Activated CD4-positive, alpha-beta T cell treated with anti-CD3 and anti-CD28 coated beads, Interleukin-2, Interleukin-6, amounts not matched to agents 100 ng/mL and 50 ng/mL, durations not matched to agents 16 hours and 8 hours (primary cell): ENCODE results near the gene CD27.
"Not testable (repeated sequence)": the region's sequence is repeated elsewhere in the genome, so short reads cannot be mapped to it uniquely, and the experiment has no call there.

Experiments used
- DNase-seq: peaks from one replicate; pipeline ENCODE4 v3.0.0-alpha.2; 2020

CD27 gene

GRCh38 chr12:6461401-6462233, 16.9 kb downstream of the CD27 start:
- DNase-seq: peak; percentile 94

- peak; percentile 55 for DNase-seq
Measured at GRCh38 chr12:6462234-6462995, 17.7 kb downstream of the CD27 start.

- no peak for DNase-seq
Measured at GRCh38 chr12:6463216-6463615, 18.5 kb downstream of the CD27 start.

- DNase-seq: no peak
Measured at GRCh38 chr12:6463858-6464257, 19.1 kb downstream of the CD27 start.

GRCh38 chr12:6464531-6464930, 19.8 kb downstream of the CD27 start:
- no peak for DNase-seq

- DNase-seq: peak; percentile 63
Measured at GRCh38 chr12:6465467-6466183, 20.9 kb downstream of the CD27 start.

GRCh38 chr12:6466184-6466573, 21.4 kb downstream of the CD27 start:
- DNase-seq: no peak

GRCh38 chr12:6466751-6467150, 22.0 kb downstream of the CD27 start:
- not testable (repeated sequence) for DNase-seq

GRCh38 chr12:6467571-6468282, 23.0 kb downstream of the CD27 start:
- not testable (repeated sequence) for DNase-seq

GRCh38 chr12:6468283-6468575, 23.5 kb downstream of the CD27 start:
- DNase-seq: no peak

GRCh38 chr12:6469092-6469491, 24.3 kb downstream of the CD27 start:
- DNase-seq: peak; percentile 38

GRCh38 chr12:6469609-6470374, 25.0 kb downstream of the CD27 start:
- DNase-seq: peak; percentile 30

GRCh38 chr12:6470375-6471163, 25.8 kb downstream of the CD27 start, which contains the start of gene VAMP1:
VAMP1 (minus strand) TSS chr12:6470677; CDS start chr12:6470531, 146 bp downstream.
- DNase-seq: peak; percentile 99

GRCh38 chr12:6471989-6472360, 27.2 kb downstream of the CD27 start:
- no peak for DNase-seq

GRCh38 chr12:6472491-6472890, 27.7 kb downstream of the CD27 start:
- no peak for DNase-seq

- DNase-seq: not testable (repeated sequence)
Measured at GRCh38 chr12:6475233-6475975, 30.6 kb downstream of the CD27 start.

- no peak for DNase-seq
Measured at GRCh38 chr12:6476489-6476888, 31.7 kb downstream of the CD27 start.

GRCh38 chr12:6477601-6478377, 33.0 kb downstream of the CD27 start:
- DNase-seq: not testable (repeated sequence)

GRCh38 chr12:6478416-6478815, 33.7 kb downstream of the CD27 start:
- no peak for DNase-seq

- DNase-seq: no peak
Measured at GRCh38 chr12:6488240-6488639, 43.5 kb downstream of the CD27 start.
